Activated naive CD4-positive, alpha-beta T cell treated with anti-CD3 and anti-CD28 coated beads for 36 hours (primary cell): Measurements from ENCODE around the gene PUM1. TPM values are rescaled to one million over a fixed set of nuclear protein-coding genes. Genes with fewer than 3 reads are reported as not detected.

Experiments used
- CTCF ChIA-PET: fragments of 350-600 bp; sonication (Branson Sonifier 250); formaldehyde crosslinking; loops from one replicate; lab custom pipeline; 2021; ENCODE audit warnings: antibody characterized with exemption; lab: Charles Lee
- DNase-seq: peaks from one replicate; pipeline ENCODE4 v3.0.0-alpha.2; 2020
- H3K27ac Mint-ChIP-seq: one replicate; pipeline ENCODE4 v1.8.0; 2021; ENCODE audit warnings: mild to moderate bottlenecking, mixed read lengths
- H3K27me3 Mint-ChIP-seq: one replicate; pipeline ENCODE4 v1.8.0; 2021; ENCODE audit warnings: low read depth, mixed read lengths
- H3K36me3 Mint-ChIP-seq: one replicate; pipeline ENCODE4 v1.8.0; 2021; ENCODE audit warnings: low read depth, mixed read lengths
- H3K4me1 Mint-ChIP-seq: one replicate; pipeline ENCODE4 v1.8.0; 2021; ENCODE audit warnings: low read depth, mixed read lengths
- H3K4me3 Mint-ChIP-seq: one replicate; pipeline ENCODE4 v1.8.0; 2021; ENCODE audit warnings: mild to moderate bottlenecking, moderate library complexity, mixed read lengths
- H3K9me3 Mint-ChIP-seq: one replicate; pipeline ENCODE4 v1.8.0; 2021; ENCODE audit warnings: mixed read lengths
- intact Hi-C: fragments of 100-400 bp; cut with micrococcal nuclease; formaldehyde crosslinking; loops from one replicate; pipeline ENCODE4 v1.15.1; 2023
- total RNA-seq, 2 experiments: library from RNA; stranded (reverse); gene quantifications; one replicate each; pipeline ENCODE4 v1.2.3, GENCODE V29; 2021

Gene PUM1
- total RNA-seq, 2 experiments from 2014 or later: 84.9 to 89.7 TPM

DNA sequence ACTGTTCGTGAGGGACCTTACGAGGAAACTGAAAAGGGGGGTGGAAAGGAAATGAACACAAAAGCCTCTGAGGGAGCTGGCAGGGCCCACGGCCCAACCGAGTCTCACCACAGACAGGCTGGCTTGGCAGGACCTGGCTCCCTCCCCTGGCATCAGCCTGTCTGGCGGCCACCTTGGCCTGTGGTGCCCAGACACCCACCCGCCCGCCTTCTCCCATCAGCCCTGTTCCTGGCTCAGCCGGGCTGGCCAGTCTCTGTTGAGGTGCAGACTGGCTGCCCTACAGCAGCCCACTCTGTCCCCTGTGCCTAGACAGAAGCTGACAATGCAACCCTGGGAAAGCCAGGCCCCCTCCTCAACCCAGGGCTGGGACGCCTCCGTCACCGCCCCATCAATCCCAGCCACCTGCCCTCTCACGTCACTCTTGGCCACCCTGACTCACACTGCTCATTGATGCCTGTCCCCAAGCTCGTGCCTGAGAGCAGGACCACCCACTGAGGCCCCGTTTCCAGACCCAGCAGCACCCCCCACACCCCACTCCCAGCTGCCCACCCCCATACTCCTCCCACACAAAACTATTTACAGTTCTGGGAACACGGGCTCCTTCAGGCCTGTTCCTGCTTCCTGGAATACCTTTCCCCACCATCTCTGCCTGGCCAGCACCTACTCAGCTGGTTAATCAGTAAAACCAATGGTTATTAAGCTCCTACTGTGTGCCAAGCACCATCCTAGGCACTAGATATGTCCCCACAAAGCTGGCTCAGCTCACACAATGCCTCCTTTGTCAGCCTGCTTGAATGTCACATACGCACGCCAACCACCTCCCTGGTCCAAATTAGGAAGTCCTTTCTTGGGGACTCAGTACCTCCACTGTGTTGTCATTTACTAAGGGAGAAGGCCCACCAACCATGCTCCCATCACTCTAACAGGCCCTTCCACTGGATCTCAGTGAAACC lies 179.7 kb downstream of the PUM1 start:
- Mint-ChIP-seq H3K9me3 (no peaks in the 10 kb centered on the region), H3K27ac (no peak overlapping the region), H3K36me3 (no peaks in the 10 kb centered on the region), H3K4me1 (no peaks in the 10 kb centered on the region), H3K4me3 (no peak overlapping the region), H3K27me3 (peaks cover 5% of the 10 kb centered on the region)
- intact Hi-C loops: no loop called here
- no peak for DNase-seq
- CTCF ChIA-PET: no interaction called here

- CTCF ChIA-PET: interaction anchor here (0.9 kb wide), 1 partner anchor 26 kb away, joined by 3 read pairs; no protein-coding TSS in a partner anchor
- no peak for DNase-seq
- no peaks in the 10 kb centered on the region for H3K4me1 Mint-ChIP-seq
Measured at GRCh38 chr1:30884723-30885122, 180.8 kb downstream of the PUM1 start.

GRCh38 chr1:30883389-30884172 lies 181.9 kb downstream of the PUM1 start:
- CTCF ChIA-PET: no interaction called here
- DNase-seq: no peak
- H3K4me1 Mint-ChIP-seq: no peaks in the 10 kb centered on the region
- intact Hi-C loops: no loop called here
- peaks cover 8% of the 10 kb centered on the region for H3K27me3 Mint-ChIP-seq
- no peaks in the 10 kb centered on the region for H3K9me3 Mint-ChIP-seq
- H3K4me3 Mint-ChIP-seq: no peak overlapping the region
- no peaks in the 10 kb centered on the region for H3K36me3 Mint-ChIP-seq
- no peak overlapping the region for H3K27ac Mint-ChIP-seq

More at GRCh38 chr1:30884723-30885122, 180.8 kb downstream of the PUM1 start:
- H3K27me3 Mint-ChIP-seq: peaks cover 5% of the 10 kb centered on the region
- H3K27ac Mint-ChIP-seq: no peak overlapping the region
- H3K4me3 Mint-ChIP-seq: no peak overlapping the region
- no peaks in the 10 kb centered on the region for H3K36me3 Mint-ChIP-seq
- H3K9me3 Mint-ChIP-seq: no peaks in the 10 kb centered on the region
- intact Hi-C loops: no loop called here

DNA sequence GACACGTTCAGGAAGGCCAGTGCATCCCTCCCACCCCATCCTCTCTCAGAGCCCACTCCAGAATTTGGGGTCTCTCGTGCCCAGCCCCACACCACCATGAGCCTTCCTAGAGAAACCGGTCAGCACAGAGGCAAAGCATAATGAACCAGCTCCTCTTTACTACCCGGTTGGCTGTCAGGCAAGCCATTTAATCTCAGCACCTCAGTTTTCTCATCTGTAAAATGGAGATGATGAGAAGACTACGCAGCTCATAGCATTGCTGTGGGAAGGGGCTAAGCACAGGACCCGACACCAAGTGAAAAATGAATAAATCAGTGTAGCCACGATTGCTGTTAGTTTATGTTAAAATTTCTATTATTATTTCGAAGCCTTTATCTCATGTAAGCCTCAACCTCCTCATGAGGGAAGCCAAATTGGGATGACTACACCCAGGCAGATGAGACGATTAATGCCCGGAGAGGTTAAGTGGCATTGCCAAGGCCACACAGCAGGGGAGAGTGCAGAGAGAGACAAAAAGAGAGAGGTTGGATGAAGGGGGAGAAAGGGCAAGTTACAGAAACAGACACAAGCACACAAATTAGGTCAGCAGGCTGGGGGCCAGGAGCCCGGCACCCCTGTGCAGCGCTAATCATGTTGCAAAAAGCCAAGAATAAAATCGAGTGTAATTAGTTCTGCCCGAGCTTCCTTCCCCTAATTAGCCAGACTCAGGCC lies 182.7 kb downstream of the PUM1 start:
- no peak for DNase-seq
- Mint-ChIP-seq H3K36me3 (no peaks in the 10 kb centered on the region), H3K9me3 (no peaks in the 10 kb centered on the region), H3K4me1 (no peaks in the 10 kb centered on the region), H3K27me3 (peaks cover 8% of the 10 kb centered on the region), H3K27ac (no peak overlapping the region), H3K4me3 (no peak overlapping the region)
- CTCF ChIA-PET: no interaction called here
- intact Hi-C loops: no loop called here

Other genes starting within 250 kb of the PUM1 start
- under 1 TPM; 0.19 to 0.49 TPM for gene SDC3, start 157.0 kb downstream of the PUM1 start, total RNA-seq
- not detected for gene NKAIN1, start 174.2 kb upstream of the PUM1 start, total RNA-seq
- 100 to 1,000 TPM; 101 to 106 TPM for gene SNRNP40, start 231.1 kb upstream of the PUM1 start, total RNA-seq
- gene ZCCHC17, start 231.3 kb upstream of the PUM1 start, total RNA-seq: 10 to 100 TPM; 20.8 to 21.2 TPM